HepG2 (cell line): ENCODE data around the gene TCTN2.

ENCODE experiments used
- CHD2 ChIP-seq: IDR thresholded peaks from 2 replicates; pipeline ENCODE4 v1.6.1; 2011; ENCODE audit warnings: low read depth, low read length, improper control_type of control experiment
- GRHL1 ChIP-seq: sonication (generic); formaldehyde crosslinking; conservative IDR thresholded peaks from 2 replicates; pipeline ENCODE4 v1.8.0; 2022; ENCODE audit warnings: missing genetic modification reagents
- NR1H2 ChIP-seq: sonication (generic); formaldehyde crosslinking; IDR thresholded peaks from 2 replicates; pipeline ENCODE4 v1.8.1; 2022; ENCODE audit warnings: low read depth, missing genetic modification reagents, borderline replicate concordance
- RELA ChIP-seq: sonication (generic); formaldehyde crosslinking; IDR thresholded peaks from 2 replicates; pipeline ENCODE4 v1.4.0; 2020; ENCODE audit warnings: missing genetic modification reagents
- RFX5 ChIP-seq: IDR thresholded peaks from 2 replicates; pipeline ENCODE4 v1.6.1; 2011; ENCODE audit warnings: low read depth, low read length, improper control_type of control experiment

DNA sequence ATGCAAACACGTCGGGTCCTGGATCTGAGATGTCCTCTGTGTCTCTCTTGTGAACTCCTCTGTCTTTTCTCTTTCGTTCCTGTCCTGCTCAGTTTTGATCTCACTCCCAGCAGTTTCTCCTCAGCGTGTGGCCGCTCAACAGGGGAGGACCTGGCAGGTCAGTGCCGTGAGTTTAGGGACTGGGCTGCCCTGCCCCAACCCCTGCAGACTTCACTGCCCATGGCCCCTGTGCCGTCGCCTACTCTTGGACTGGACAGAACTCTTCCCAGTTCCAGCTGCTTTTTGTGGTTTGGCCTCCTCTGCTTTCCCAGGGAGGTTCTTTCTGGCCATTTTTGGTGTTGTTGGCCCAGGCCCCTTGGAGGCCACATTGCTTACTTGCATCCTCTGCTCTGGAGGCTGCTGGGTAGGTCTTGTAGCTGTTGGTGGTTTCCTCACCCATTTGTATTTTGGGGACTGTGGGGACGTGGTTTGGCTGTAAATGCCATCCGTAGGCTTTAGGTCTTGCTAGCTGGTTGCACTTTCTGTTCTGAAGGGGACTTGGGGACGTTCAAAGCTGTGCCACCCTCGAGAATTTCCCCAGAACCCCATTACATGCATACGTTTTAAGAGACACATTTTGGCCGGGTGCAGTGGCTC is 71.1 kb downstream of the TCTN2 start:
- TF ChIP-seq RELA (CRISPR knock-in tag): no peak
- no peak for TF ChIP-seq CHD2
- no peak for TF ChIP-seq GRHL1 (CRISPR knock-in tag)
- no peak for TF ChIP-seq NR1H2 (CRISPR knock-in tag)
- no peak for TF ChIP-seq RFX5
